Testis (tissue), 2 donors: ENCODE measurements around the gene ZBTB20.

Experiments used
- CTCF ChIP-seq, 3 experiments: fragments of 450-650 bp in 2 of 3; fragments of 200-600 bp in 1 of 3; sonication (generic) in 1 of 3; IDR thresholded peaks; one replicate each; pipeline ENCODE4 v1.5.1; 2016 to 2019; ENCODE audit warnings: antibody characterized with exemption in 3 of 3, mild to moderate bottlenecking in 2 of 3, moderate library complexity in 1 of 3
- POLR2A ChIP-seq: fragments of 450-650 bp; IDR thresholded peaks from one replicate; pipeline ENCODE4 v1.6.1; 2017; ENCODE audit warnings: antibody characterized with exemption, mild to moderate bottlenecking, moderate library complexity

GRCh38 chr3:114668099-114668498 is 479.0 kb downstream of the ZBTB20 start:
- TF ChIP-seq CTCF (IDR thresholded peaks at IDR 0.05) (no peak), POLR2A (no peak)
